Stomach (tissue), 9 donors: ENCODE measurements around the gene PPP1R14C. TPM values are rescaled to one million over a fixed set of nuclear protein-coding genes. Genes with fewer than 3 reads are reported as not detected.

Experiments used
- DNase-seq, 2 donors: peaks; one replicate each; pipeline versions ENCODE4 v3.0.0 to v3.0.0-alpha.2; 2013 to 2019
- H3K27ac ChIP-seq, 5 donors: fragments of 200-600 bp in 4 of 5; sonication (generic) in 4 of 5; one replicate each; pipeline ENCODE4 v1.5.1; 2013 to 2019; ENCODE audit warnings: mild to moderate bottlenecking in 1 of 5, moderate library complexity in 1 of 5
- H3K27me3 ChIP-seq, 3 donors: fragments of 200-600 bp; sonication (generic); one replicate each; pipeline ENCODE4 v1.5.1; 2017 to 2019; ENCODE audit warnings: mixed run types in 1 of 3
- H3K36me3 ChIP-seq, 4 donors: fragments of 200-600 bp; sonication (generic); 1 replicate in 3 of 4; 2 replicates in 1 of 4; pipeline ENCODE4 v1.5.1; 2016 to 2019
- H3K4me1 ChIP-seq, 4 donors: fragments of 200-600 bp; sonication (generic); one replicate each; pipeline ENCODE4 v1.5.1; 2016 to 2019
- H3K4me3 ChIP-seq, 4 donors: fragments of 200-600 bp; sonication (generic) in 3 of 4; one replicate each; pipeline ENCODE4 v1.5.1; 2016 to 2019; ENCODE audit warnings: mild to moderate bottlenecking in 1 of 4
- H3K9me3 ChIP-seq, 4 donors: fragments of 200-600 bp; sonication (generic); one replicate each; pipeline ENCODE4 v1.5.1; 2016 to 2019
- EP300 ChIP-seq: sonication (generic); formaldehyde crosslinking; IDR thresholded peaks from one replicate; pipeline ENCODE4 v1.6.1; 2017; ENCODE audit warnings: antibody characterized with exemption
- POLR2A ChIP-seq, 4 donors: fragments of 450-650 bp; IDR thresholded peaks; one replicate each; pipeline ENCODE4 v1.6.1; 2016; ENCODE audit warnings: antibody characterized with exemption in 4 of 4, control low read depth in 2 of 4, mild to moderate bottlenecking in 1 of 4, moderate library complexity in 1 of 4
- POLR2AphosphoS5 ChIP-seq, 3 donors: sonication (generic); formaldehyde crosslinking; IDR thresholded peaks; one replicate each; pipeline ENCODE4 v1.6.1; 2016; ENCODE audit warnings: antibody characterized with exemption in 3 of 3
- WGBS, 5 donors: extraction: QIAGEN DNeasy Blood & Tissue Kit in 3 of 5; methylation state at CpG; one replicate each; pipeline versions ENCODE4 v1.1.5 to v1.1.7; 2013 to 2018; 5-methylcytosine and 5-hydroxymethylcytosine counted together
- intact Hi-C: fragments of 100-400 bp; cut with DNase I; formaldehyde crosslinking; loops from one replicate; pipeline ENCODE4 v1.15.1; 2023; ENCODE audit warnings: low total_unique reads
- polyA plus RNA-seq, 3 donors: library from polyadenylated mRNA; stranded (reverse); fragments of 200-250 nt; gene quantifications; one replicate each; pipeline ENCODE4 v1.2.3, GENCODE V29; 2013
- total RNA-seq, 5 donors: library from RNA; depleted of rRNA; stranded (reverse); fragments of >200 nt; gene quantifications; one replicate each; pipeline versions ENCODE4 v1.1.0 to v1.2.3, GENCODE V29; 2014 to 2016
- TF ChIP-seq, protein P1 (sequence below), 7 experiments: fragments of 450-650 bp in 4 of 7; fragments of 200-600 bp in 3 of 7; sonication (generic) in 3 of 7; IDR thresholded peaks; one replicate each; pipeline ENCODE4 v1.5.1; 2016 to 2019; ENCODE audit warnings: antibody characterized with exemption in 7 of 7, control low read depth in 2 of 7, mild to moderate bottlenecking in 1 of 7
- donor health status: healthy with polysubstance abuse.
- donor health status: Bipolar disorder and iron deficiency.
- donor health status: healthy.

Gene PPP1R14C
- total and polyA plus RNA-seq, 8 donors, result 0.25 to 13.8 (median 4.1) TPM; not detected in 3

DNA sequence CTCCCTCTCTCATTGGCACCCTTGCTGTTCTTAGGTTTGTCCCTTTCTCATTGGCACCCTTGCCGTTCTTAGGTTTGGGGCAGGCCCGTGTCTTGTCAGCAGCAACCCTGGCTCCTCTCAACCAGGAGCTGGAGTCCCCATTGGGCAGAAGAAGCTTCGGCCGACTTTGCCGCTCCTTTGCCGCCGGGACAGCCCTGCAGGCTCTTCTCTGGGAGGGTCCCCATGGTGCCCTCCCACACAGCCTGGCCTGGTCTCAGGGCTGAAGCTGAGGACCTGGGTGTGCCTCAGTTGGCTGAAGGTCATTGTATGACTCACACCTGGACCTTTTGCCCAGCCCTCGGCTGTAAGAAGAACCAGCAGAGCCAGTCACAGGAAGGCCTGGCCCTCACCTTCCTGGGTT lies 59.6 kb downstream of the PPP1R14C start:
- peak; percentile 39 to 52 for DNase-seq
- H3K27ac ChIP-seq, result no peak overlapping the region
- peaks cover 0 to 22% (median 0%) of the 10 kb centered on the region in 3 donors for H3K27me3 ChIP-seq
- no peaks in the 10 kb centered on the region for H3K9me3 ChIP-seq
- H3K4me1 ChIP-seq, result no peaks in the 10 kb centered on the region
- intact Hi-C loops, result no loop called here
- H3K36me3 ChIP-seq, result no peaks in the 10 kb centered on the region
- H3K4me3 ChIP-seq, result no peak overlapping the region
- TF ChIP-seq, protein P1, sequence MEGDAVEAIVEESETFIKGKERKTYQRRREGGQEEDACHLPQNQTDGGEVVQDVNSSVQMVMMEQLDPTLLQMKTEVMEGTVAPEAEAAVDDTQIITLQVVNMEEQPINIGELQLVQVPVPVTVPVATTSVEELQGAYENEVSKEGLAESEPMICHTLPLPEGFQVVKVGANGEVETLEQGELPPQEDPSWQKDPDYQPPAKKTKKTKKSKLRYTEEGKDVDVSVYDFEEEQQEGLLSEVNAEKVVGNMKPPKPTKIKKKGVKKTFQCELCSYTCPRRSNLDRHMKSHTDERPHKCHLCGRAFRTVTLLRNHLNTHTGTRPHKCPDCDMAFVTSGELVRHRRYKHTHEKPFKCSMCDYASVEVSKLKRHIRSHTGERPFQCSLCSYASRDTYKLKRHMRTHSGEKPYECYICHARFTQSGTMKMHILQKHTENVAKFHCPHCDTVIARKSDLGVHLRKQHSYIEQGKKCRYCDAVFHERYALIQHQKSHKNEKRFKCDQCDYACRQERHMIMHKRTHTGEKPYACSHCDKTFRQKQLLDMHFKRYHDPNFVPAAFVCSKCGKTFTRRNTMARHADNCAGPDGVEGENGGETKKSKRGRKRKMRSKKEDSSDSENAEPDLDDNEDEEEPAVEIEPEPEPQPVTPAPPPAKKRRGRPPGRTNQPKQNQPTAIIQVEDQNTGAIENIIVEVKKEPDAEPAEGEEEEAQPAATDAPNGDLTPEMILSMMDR (IDR thresholded peaks at IDR 0.05), result no peak
- TF ChIP-seq POLR2A (IDR thresholded peaks at IDR 0.05) (no peak), EP300 (no peak), POLR2AphosphoS5 (IDR thresholded peaks at IDR 0.05) (no peak)
- 82 to 89% (median 85%) methylated on average over 8 of the region's 8 CpGs for WGBS, 5 donors

DNA sequence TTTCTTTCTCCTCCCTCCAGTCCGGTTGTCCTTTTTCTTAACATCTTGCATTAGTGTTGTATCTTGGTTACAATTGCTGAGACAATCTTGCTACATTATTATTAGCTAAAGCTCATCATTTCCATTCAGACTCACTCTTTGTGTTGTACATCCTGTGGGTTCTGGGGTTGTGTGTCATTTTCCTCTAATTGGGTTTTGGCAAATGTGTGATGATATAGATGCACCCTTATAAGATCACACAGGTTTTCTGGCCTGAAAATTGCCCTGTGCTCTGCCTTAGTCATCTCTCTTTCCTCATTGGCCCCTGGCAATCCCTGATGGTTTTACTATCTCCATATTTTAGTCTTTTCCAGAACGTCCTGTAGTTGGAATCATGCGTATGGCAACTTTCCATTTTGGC lies 60.1 kb downstream of the PPP1R14C start:
- DNase-seq, result no peak
- no peaks in the 10 kb centered on the region for H3K9me3 ChIP-seq
- H3K27ac ChIP-seq, result no peak overlapping the region
- H3K36me3 ChIP-seq, result no peaks in the 10 kb centered on the region
- H3K4me3 ChIP-seq, result no peak overlapping the region
- intact Hi-C loops, result no loop called here
- peaks cover 0 to 22% (median 0%) of the 10 kb centered on the region in 3 donors for H3K27me3 ChIP-seq
- no peaks in the 10 kb centered on the region for H3K4me1 ChIP-seq
- 82 to 90% (median 85%) methylated on average over 3 of the region's 3 CpGs for WGBS, 5 donors
- TF ChIP-seq POLR2A (IDR thresholded peaks at IDR 0.05) (no peak), POLR2AphosphoS5 (IDR thresholded peaks at IDR 0.05) (no peak)

DNA sequence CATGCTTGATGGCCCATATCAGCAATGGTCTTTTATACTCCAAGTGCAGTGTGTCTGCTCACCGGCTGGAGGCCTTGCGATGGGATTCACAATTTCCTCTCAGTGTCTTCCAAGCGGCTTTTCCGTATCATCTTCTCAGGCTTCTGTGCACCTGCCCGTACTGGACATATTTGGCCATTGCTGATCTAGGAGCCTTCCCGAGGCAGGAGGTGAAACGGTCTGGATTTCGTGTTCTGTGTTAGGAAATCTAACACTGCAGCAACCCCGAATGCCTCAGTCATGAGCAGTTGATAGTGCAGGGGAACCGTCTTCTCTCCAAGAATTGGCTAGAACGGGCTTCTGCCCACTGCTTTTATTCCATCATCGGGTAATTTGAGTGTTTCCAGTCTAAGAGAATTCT lies 60.5 kb downstream of the PPP1R14C start:
- intact Hi-C loops, result no loop called here
- Histone ChIP-seq H3K27ac (no peak overlapping the region), H3K27me3 (peaks cover 0 to 22% (median 0%) of the 10 kb centered on the region in 3 donors), H3K9me3 (no peaks in the 10 kb centered on the region), H3K4me3 (no peak overlapping the region), H3K36me3 (no peaks in the 10 kb centered on the region), H3K4me1 (no peaks in the 10 kb centered on the region)
- TF ChIP-seq EP300, result no peak
- no peak for TF ChIP-seq POLR2AphosphoS5 (IDR thresholded peaks at IDR 0.05)
- TF ChIP-seq, protein P1 (IDR thresholded peaks at IDR 0.05), result no peak
- TF ChIP-seq POLR2A (IDR thresholded peaks at IDR 0.05), result no peak
- DNase-seq, result no peak
- WGBS, 5 donors, result 95 to 98% (median 96%) methylated on average over 12 of the region's 12 CpGs

DNA sequence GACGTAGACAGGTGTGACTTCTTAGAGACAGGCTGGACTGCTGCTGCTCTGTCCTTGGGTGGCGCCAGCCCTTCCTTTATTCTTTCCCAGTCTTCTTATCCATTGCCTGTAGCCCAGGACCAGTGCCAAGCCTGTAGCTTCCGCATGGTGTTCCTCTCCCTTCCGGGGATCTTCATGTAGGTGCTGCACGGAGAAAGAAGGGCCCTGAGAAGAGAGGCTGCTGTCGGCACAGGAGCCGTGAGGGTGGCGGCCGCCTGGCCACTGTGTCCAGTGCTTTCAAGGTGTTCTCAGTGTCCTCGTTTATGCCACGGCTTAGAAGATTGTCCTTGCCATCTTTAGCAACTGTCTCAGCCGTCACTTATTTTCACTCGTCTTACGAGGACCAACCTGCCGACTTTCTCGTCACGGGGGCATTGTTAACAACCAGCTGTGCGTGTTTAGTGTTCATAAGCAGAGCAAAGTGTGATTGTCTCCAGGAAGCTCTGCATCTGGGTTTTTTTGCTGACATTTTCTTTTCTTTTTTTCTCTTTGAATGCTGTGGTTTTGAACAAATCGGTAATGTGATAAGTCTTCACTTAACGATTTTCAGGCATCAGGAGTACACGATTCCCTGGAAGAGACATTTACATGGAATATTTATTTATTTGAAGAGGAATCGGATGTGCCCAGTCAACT lies 61.2 kb downstream of the PPP1R14C start:
- no peaks in the 10 kb centered on the region for H3K4me1 ChIP-seq
- no peaks in the 10 kb centered on the region for H3K36me3 ChIP-seq
- 82 to 92% (median 90%) methylated on average over 22 of the region's 22 CpGs for WGBS, 5 donors
- H3K27me3 ChIP-seq, result peaks cover 0 to 16% (median 0%) of the 10 kb centered on the region in 3 donors
- TF ChIP-seq EP300, result no peak
- TF ChIP-seq, protein P1 (IDR thresholded peaks at IDR 0.05), result no peak
- no peak for TF ChIP-seq POLR2A (IDR thresholded peaks at IDR 0.05)
- no peak for TF ChIP-seq POLR2AphosphoS5 (IDR thresholded peaks at IDR 0.05)
- intact Hi-C loops, result no loop called here
- no peak overlapping the region for H3K27ac ChIP-seq
- no peaks in the 10 kb centered on the region for H3K9me3 ChIP-seq
- no peak for DNase-seq
- H3K4me3 ChIP-seq, result no peak overlapping the region
